Ishikawa (cell line): ENCODE data around the gene ARHGEF1.

Experiments
- CEBPB ChIP-seq: IDR thresholded peaks from 2 replicates; pipeline ENCODE4 v1.6.1; 2012
- CREB1 ChIP-seq: IDR thresholded peaks from 2 replicates; pipeline ENCODE4 v1.6.1; 2012; ENCODE audit warnings: low read depth
- EGR1 ChIP-seq: IDR thresholded peaks from 2 replicates; pipeline ENCODE4 v1.6.1; 2012
- EP300 ChIP-seq: IDR thresholded peaks from 2 replicates; pipeline ENCODE4 v1.6.1; 2012; ENCODE audit warnings: borderline replicate concordance
- TF ChIP-seq, protein P1 (sequence below): IDR thresholded peaks from 2 replicates; pipeline ENCODE4 v1.6.1; 2012; ENCODE audit warnings: low read depth, mild to moderate bottlenecking

- TF ChIP-seq EGR1 (no peak), EP300 (no peak), CREB1 (no peak), CEBPB (no peak)
- TF ChIP-seq, protein P1, sequence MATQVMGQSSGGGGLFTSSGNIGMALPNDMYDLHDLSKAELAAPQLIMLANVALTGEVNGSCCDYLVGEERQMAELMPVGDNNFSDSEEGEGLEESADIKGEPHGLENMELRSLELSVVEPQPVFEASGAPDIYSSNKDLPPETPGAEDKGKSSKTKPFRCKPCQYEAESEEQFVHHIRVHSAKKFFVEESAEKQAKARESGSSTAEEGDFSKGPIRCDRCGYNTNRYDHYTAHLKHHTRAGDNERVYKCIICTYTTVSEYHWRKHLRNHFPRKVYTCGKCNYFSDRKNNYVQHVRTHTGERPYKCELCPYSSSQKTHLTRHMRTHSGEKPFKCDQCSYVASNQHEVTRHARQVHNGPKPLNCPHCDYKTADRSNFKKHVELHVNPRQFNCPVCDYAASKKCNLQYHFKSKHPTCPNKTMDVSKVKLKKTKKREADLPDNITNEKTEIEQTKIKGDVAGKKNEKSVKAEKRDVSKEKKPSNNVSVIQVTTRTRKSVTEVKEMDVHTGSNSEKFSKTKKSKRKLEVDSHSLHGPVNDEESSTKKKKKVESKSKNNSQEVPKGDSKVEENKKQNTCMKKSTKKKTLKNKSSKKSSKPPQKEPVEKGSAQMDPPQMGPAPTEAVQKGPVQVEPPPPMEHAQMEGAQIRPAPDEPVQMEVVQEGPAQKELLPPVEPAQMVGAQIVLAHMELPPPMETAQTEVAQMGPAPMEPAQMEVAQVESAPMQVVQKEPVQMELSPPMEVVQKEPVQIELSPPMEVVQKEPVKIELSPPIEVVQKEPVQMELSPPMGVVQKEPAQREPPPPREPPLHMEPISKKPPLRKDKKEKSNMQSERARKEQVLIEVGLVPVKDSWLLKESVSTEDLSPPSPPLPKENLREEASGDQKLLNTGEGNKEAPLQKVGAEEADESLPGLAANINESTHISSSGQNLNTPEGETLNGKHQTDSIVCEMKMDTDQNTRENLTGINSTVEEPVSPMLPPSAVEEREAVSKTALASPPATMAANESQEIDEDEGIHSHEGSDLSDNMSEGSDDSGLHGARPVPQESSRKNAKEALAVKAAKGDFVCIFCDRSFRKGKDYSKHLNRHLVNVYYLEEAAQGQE: no peak
These were observed 5.9 kb downstream of the ARHGEF1 start for GRCh38 chr19:41888926-41889325.
